ENCODE results near the gene AIF1.
"Not testable (repeated sequence)": the region's sequence is repeated elsewhere in the genome, so short reads cannot be mapped to it uniquely, and the experiment has no call there.

Gene AIF1

GRCh38 chr6:31580807-31581433 lies 34.1 kb upstream of the AIF1 start:
- DNase-seq: peak; percentile 54

GRCh38 chr6:31581434-31582229 lies 33.4 kb upstream of the AIF1 start:
- DNase-seq: no peak

- DNase-seq: no peak
Observed at GRCh38 chr6:31582230-31582643, 32.8 kb upstream of the AIF1 start, which contains the start of gene LTB. LTB (minus strand) TSS chr6:31582424; CDS start chr6:31582417, 7 bp downstream.

DNA sequence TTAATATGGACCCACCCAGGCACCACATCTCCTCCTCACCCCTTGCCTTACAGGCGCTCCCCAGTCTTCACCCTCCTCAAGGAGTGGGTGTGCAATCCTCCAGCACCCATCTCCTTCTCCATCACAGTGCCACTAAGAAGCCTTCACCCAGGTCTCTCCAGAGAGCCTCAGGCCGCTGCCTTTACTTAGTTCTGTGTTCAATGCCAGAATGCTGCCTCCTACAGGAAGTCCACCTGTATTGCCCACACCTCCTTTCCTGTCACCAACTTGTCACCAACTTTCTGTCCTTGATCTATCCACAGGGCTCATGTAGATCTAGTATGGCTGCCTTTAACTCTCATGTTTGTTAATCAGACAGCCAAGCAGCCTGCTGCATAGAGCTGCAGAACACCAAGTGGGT lies 29.5 kb upstream of the AIF1 start:
- no peak for DNase-seq

DNA sequence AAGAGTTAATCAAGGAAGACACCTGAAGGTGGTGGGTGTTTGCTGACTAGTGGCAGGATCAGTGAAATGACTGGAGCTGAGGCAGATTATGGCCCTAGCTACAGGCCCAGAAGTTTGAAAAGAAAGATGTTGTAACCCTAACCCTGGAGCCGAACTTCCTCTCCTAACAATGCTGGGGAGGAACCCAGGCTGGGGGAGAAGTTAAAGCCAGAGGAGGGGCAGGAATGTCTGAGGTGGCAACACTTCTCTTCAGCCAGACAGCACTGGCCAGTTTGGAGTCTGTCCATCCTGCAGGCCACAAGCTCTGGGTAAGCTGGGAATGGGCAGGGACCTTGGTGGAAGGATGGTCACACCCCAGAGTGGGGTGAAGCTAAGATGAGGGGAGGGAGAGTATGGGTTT lies 29.0 kb upstream of the AIF1 start, which contains the start of gene LST1:
Gene LST1 (plus strand): TSS at position 270 of the 400 bp plus-strand sequence. CDS start 1,023 bp downstream, outside the sequence.
- no peak for DNase-seq

- DNase-seq: no peak
Observed at GRCh38 chr6:31586599-31587281, 28.3 kb upstream of the AIF1 start.

DNA sequence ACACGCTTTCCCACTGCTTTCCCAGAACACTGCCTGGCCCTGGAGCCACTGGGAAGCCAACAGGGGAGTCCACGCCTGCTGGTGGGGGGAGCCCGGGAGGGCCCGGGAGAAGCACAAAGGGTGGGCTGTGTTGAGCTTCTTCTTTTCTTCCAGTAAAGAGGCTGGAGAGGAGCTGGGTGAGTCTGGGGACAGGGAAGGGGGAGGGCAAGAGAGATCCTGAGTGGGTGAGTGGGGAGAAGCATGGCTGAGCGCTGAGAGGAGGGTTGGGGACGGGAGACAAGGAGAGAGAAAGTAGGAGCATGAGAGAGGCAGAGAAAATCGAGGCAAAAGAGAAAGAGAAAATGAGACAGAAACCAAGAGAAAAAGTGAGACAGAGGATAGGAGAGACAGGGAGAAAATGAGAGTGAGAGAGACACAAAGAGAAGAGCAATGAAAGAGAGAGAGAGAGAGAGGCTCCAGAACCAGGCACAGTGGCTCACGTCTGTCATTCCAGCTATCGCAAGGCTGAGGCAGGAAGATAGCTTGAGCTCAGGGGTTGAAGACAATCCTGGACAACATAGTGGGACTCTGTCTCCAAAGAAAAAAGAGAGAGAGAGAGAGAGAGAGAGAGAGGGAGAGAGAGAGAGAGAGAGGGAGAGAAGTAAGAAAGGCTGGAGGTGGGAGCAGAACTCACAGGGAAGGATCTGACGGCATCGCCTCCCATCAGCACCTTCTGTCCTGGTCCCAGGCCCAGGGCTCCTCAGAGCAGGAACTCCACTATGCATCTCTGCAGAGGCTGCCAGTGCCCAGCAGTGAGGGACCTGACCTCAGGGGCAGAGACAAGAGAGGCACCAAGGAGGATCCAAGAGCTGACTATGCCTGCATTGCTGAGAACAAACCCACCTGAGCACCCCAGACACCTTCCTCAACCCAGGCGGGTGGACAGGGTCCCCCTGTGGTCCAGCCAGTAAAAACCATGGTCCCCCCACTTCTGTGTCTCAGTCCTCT lies 26.9 kb upstream of the AIF1 start:
- DNase-seq: no peak

GRCh38 chr6:31588871-31589650 lies 26.0 kb upstream of the AIF1 start:
- DNase-seq: no peak

GRCh38 chr6:31590691-31591090 lies 24.3 kb upstream of the AIF1 start:
- DNase-seq: not testable (repeated sequence)

GRCh38 chr6:31592396-31592771 lies 22.6 kb upstream of the AIF1 start:
- no peak for DNase-seq

DNA sequence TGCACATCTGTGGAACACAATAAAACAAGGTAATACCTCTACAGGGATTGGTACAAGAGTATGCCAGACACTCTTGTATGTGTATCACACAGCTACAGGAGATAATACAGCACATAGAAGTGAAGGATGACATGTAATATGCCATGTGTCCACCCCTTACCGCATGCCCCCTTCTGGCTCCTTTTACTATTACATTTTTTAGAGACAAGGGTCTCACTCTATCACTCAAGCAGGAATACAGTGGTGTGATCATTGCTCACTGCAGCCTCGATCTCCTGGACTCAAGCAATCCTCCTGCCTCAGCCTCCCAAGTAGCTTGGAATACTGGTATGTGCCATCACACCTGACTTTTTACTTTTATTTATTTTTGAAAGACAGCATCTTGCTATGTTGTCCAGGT lies 18.0 kb upstream of the AIF1 start:
- DNase-seq: peak; percentile 45

DNA sequence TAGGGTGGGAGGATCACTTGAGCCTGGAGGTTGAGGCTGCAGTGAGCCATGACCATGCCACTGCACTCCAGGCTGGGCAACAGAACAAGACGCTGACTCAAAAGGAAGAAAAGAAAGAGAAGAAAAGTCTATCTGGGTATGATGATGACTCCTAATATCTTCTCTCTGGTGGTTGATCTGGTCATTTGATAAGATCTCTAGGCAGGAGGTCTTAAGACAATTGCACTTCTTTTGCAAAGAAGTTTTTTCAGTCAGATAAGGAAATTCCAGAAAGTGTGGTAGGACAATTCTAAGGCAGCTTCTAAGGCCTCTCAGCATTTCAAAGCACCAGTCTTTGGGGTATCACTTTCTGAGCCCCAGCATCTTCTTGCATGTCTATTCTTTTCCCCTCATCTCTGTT lies 7.7 kb upstream of the AIF1 start:
- DNase-seq: no peak

- DNase-seq: peak; percentile 25
Observed at GRCh38 chr6:31609519-31610406, 5.3 kb upstream of the AIF1 start.

DNA sequence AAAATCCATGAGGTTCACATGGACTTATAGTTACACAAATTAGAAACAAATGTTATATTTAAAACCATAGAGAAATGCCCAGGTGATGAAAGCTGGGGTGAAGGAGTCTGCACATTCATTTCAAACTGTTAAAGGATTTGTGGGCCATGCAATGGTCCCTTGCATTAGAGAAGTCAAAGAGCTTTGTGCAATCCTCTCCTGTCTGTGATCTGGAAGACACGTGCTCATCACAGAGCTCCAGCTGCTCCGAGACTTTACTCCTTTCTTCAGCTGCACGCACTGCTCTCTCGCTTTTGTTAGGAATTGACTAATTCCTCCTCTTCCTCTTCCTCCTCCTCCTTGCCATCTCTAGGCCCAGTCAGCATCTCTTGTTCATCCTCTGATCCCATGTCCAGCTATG lies 4.1 kb upstream of the AIF1 start:
- no peak for DNase-seq

GRCh38 chr6:31614075-31614619 lies 887 bp upstream of the AIF1 start:
- DNase-seq: no peak

GRCh38 chr6:31615748-31616147 lies 714 bp downstream of the AIF1 start:
- no peak for DNase-seq

- DNase-seq: no peak
Observed at GRCh38 chr6:31617010-31617409, 2.0 kb downstream of the AIF1 start.

- DNase-seq: peak; percentile 99
Observed at GRCh38 chr6:31619805-31620585, 5.0 kb downstream of the AIF1 start.

GRCh38 chr6:31620586-31621319 lies 5.7 kb downstream of the AIF1 start, which contains the start of gene PRRC2A:
PRRC2A (plus strand) TSS chr6:31620715; CDS start chr6:31622790, 2,075 bp downstream.
- DNase-seq: peak; percentile 87

All from NCI-H510A treated with DMSO at 0.1 percent for 48 hours (cell line).